DOHH2 (cell line): Measurements from ENCODE around the gene PAOX.

Experiments
- EZH2phosphoT487 ChIP-seq: fragments of 200-600 bp; sonication (generic); IDR thresholded peaks from 2 replicates; pipeline ENCODE4 v1.6.1; 2017; ENCODE audit warnings: borderline replicate concordance, mild to moderate bottlenecking, antibody characterized with exemption, low read length, moderate library complexity, mixed read lengths
- TF ChIP-seq, protein P1 (sequence below): fragments of 200-600 bp; sonication (generic); IDR thresholded peaks from one replicate; pipeline ENCODE4 v1.5.1; 2014; ENCODE audit warnings: antibody characterized with exemption, mild to moderate bottlenecking, low read depth, low read length; ENCODE audit not compliant: poor library complexity, severe bottlenecking

GRCh38 chr10:133383551-133383950, 4.5 kb downstream of the PAOX start:
- TF ChIP-seq, protein P1, sequence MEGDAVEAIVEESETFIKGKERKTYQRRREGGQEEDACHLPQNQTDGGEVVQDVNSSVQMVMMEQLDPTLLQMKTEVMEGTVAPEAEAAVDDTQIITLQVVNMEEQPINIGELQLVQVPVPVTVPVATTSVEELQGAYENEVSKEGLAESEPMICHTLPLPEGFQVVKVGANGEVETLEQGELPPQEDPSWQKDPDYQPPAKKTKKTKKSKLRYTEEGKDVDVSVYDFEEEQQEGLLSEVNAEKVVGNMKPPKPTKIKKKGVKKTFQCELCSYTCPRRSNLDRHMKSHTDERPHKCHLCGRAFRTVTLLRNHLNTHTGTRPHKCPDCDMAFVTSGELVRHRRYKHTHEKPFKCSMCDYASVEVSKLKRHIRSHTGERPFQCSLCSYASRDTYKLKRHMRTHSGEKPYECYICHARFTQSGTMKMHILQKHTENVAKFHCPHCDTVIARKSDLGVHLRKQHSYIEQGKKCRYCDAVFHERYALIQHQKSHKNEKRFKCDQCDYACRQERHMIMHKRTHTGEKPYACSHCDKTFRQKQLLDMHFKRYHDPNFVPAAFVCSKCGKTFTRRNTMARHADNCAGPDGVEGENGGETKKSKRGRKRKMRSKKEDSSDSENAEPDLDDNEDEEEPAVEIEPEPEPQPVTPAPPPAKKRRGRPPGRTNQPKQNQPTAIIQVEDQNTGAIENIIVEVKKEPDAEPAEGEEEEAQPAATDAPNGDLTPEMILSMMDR: no peak
- no peak for TF ChIP-seq EZH2phosphoT487
